Ovary (tissue), 3 donors: ENCODE data around the gene TRIM63.

Experiments
- EP300 ChIP-seq: sonication (generic); formaldehyde crosslinking; IDR thresholded peaks from one replicate; pipeline ENCODE4 v1.6.1; 2017; ENCODE audit warnings: antibody characterized with exemption
- POLR2A ChIP-seq: fragments of 450-650 bp; IDR thresholded peaks from one replicate; pipeline ENCODE4 v1.6.1; 2017; ENCODE audit warnings: antibody characterized with exemption, mild to moderate bottlenecking, moderate library complexity
- TF ChIP-seq, protein P1 (sequence below), 3 donors: fragments of 450-650 bp in 2 of 3; fragments of 200-600 bp in 1 of 3; IDR thresholded peaks; one replicate each; pipeline versions ENCODE4 v1.5.1 to v1.8.0; 2016 to 2022; ENCODE audit warnings: antibody characterized with exemption in 3 of 3, mild to moderate bottlenecking in 1 of 3
- donor health status: DM: no; HTN: no; CAD: no.

DNA sequence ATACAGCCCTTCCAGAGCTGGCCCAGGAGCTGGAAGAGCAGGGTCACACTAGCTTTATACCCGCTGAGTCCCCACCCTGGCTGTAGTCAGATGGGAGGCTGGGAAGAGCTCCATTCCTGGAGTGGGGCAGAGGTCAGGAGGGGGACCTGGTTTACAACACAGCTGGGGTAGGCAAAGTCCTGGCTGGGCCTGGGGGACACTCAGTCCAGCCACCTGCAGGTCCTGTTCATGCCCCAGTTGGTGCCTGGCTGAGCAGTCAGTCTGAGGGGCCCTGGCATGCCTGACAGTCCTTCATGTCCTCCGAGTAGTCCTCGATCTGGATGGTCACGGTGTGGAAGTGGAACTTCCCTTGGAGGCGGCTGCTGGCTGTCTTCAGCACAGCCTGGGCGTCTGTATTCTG, 28.5 kb downstream of the TRIM63 start:
- TF ChIP-seq, protein P1, sequence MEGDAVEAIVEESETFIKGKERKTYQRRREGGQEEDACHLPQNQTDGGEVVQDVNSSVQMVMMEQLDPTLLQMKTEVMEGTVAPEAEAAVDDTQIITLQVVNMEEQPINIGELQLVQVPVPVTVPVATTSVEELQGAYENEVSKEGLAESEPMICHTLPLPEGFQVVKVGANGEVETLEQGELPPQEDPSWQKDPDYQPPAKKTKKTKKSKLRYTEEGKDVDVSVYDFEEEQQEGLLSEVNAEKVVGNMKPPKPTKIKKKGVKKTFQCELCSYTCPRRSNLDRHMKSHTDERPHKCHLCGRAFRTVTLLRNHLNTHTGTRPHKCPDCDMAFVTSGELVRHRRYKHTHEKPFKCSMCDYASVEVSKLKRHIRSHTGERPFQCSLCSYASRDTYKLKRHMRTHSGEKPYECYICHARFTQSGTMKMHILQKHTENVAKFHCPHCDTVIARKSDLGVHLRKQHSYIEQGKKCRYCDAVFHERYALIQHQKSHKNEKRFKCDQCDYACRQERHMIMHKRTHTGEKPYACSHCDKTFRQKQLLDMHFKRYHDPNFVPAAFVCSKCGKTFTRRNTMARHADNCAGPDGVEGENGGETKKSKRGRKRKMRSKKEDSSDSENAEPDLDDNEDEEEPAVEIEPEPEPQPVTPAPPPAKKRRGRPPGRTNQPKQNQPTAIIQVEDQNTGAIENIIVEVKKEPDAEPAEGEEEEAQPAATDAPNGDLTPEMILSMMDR (IDR thresholded peaks at IDR 0.05): no peak
- TF ChIP-seq POLR2A: no peak
- TF ChIP-seq EP300: no peak
